Progenitor cell of endocrine pancreas (in vitro differentiated cells): ENCODE data around the gene EVI5L. TPM values are rescaled to one million over a fixed set of nuclear protein-coding genes. Genes with fewer than 3 reads are reported as not detected.

Experiments used
- DNase-seq: peaks from one replicate; pipeline ENCODE4 v3.0.0; 2021; ENCODE audit warnings: low spot score; ENCODE audit not compliant: unreplicated experiment
- H3K27ac Mint-ChIP-seq: 2 replicates; pipeline ENCODE4 v1.8.0; 2021; ENCODE audit warnings: mild to moderate bottlenecking, moderate library complexity, mixed read lengths
- H3K27me3 Mint-ChIP-seq: 2 replicates; pipeline ENCODE4 v1.8.0; 2021; ENCODE audit warnings: mixed read lengths
- H3K36me3 Mint-ChIP-seq: 2 replicates; pipeline ENCODE4 v1.8.0; 2022; ENCODE audit warnings: mixed read lengths; ENCODE audit not compliant: insufficient read depth
- H3K4me1 Mint-ChIP-seq: 2 replicates; pipeline ENCODE4 v1.8.0; 2021; ENCODE audit warnings: low read depth, mixed read lengths
- H3K4me3 Mint-ChIP-seq: 2 replicates; pipeline ENCODE4 v1.8.0; 2021; ENCODE audit warnings: low read depth, mild to moderate bottlenecking, moderate library complexity, mixed read lengths
- H3K9me3 Mint-ChIP-seq: 2 replicates; pipeline ENCODE4 v1.8.0; 2021; ENCODE audit warnings: low read depth, mixed read lengths
- total RNA-seq: library from RNA; stranded (reverse); gene quantifications from 2 replicates; pipeline ENCODE4 v1.2.1, GENCODE V29; 2021
- TF ChIP-seq, protein P1 (sequence below): fragments of 200-600 bp; sonication (generic); IDR thresholded peaks from one replicate; pipeline ENCODE4 v1.5.0; 2021; ENCODE audit warnings: antibody characterized with exemption, mild to moderate bottlenecking; ENCODE audit not compliant: unreplicated experiment

The EVI5L gene
- total RNA-seq, 1 donor from 2014 or later, result 16.2 TPM

DNA sequence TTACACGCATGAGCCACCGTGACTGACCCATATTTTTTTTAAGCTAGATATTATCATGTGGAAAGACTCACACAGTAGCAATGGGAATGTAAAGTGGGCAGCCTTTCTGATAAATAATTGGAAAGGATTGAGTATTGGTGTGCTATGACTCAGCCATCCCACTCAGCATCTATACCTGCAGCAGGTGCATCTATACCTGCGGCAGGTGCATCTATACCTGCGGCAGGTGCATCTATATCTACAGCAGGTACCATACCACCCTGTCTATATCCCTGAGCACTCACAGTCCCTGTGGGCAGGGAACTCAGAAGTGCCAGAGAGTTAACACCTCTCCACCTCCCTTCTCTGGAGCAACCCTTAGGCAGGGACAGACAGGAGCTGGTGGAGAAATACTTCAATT, 53.1 kb downstream of the EVI5L start:
- peaks cover 10% of the 10 kb centered on the region for H3K27me3 Mint-ChIP-seq
- DNase-seq, result no peak
- no peak overlapping the region for H3K4me3 Mint-ChIP-seq
- H3K4me1 Mint-ChIP-seq, result no peaks in the 10 kb centered on the region
- TF ChIP-seq, protein P1, sequence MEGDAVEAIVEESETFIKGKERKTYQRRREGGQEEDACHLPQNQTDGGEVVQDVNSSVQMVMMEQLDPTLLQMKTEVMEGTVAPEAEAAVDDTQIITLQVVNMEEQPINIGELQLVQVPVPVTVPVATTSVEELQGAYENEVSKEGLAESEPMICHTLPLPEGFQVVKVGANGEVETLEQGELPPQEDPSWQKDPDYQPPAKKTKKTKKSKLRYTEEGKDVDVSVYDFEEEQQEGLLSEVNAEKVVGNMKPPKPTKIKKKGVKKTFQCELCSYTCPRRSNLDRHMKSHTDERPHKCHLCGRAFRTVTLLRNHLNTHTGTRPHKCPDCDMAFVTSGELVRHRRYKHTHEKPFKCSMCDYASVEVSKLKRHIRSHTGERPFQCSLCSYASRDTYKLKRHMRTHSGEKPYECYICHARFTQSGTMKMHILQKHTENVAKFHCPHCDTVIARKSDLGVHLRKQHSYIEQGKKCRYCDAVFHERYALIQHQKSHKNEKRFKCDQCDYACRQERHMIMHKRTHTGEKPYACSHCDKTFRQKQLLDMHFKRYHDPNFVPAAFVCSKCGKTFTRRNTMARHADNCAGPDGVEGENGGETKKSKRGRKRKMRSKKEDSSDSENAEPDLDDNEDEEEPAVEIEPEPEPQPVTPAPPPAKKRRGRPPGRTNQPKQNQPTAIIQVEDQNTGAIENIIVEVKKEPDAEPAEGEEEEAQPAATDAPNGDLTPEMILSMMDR, result no peak
- no peaks in the 10 kb centered on the region for H3K36me3 Mint-ChIP-seq
- no peak overlapping the region for H3K27ac Mint-ChIP-seq
- no peaks in the 10 kb centered on the region for H3K9me3 Mint-ChIP-seq

DNA sequence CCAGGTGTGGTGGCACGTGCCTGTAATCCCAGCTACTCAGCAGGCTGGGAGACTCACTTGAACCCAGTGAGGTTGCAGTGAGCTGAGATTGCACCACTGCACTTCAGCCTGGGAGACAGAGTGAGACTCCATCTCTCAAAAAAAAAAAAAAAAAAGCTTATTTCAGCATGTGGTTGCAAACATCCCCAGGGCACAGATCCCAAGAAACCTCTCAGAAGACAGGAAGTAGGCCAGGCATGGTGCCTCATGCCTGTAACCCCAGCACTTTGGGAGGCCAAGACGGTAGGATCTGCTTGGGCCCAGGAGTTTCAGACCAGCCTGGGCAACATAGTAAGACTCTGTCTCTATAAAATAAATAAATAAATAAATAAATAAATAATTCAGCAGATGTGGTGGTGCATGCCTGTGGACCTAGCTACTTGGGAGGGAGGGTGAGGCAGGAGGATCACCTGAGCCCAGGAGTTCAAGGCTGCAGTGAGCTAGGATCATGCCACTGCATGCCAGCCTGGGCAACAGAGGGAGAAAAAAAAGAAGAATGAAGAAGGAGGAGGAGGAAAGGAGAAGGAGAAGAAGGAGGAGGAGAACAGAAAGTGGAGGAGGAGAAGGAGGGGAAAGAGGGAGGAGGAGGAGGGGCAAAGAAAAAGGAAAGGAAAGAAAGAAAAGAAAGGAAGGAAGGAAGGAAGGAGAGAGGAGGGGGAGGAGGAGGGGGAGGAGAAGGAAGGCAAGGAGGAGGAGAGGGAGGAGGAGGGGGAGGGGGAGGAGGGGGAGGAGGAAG, 54.0 kb downstream of the EVI5L start:
- Mint-ChIP-seq H3K4me1 (no peaks in the 10 kb centered on the region), H3K4me3 (no peak overlapping the region), H3K9me3 (no peaks in the 10 kb centered on the region), H3K27ac (no peak overlapping the region), H3K27me3 (peaks cover 14% of the 10 kb centered on the region), H3K36me3 (no peaks in the 10 kb centered on the region)
- TF ChIP-seq, protein P1, result no peak
- DNase-seq, result no peak

DNA sequence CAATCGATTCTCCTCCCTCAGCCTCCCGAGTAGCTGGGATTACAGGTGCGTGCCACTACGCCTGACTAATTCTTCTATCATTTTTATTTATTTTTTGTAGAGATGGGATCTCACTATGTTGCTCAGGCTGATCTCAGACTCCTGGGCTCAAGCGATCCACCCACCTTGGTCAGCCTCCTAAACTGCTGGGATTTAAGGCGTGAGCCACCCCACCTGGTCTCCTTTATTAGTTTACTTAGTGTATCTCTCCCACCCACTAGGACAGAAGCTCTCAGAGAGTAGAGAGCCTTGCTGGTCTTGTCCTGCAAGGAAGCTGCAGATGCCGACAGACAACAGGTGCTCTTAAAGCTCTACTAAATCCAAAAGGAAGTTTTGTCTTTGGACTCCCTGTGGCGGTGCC, 55.8 kb downstream of the EVI5L start:
- H3K27me3 Mint-ChIP-seq, result peaks cover 16% of the 10 kb centered on the region
- no peak overlapping the region for H3K27ac Mint-ChIP-seq

DNA sequence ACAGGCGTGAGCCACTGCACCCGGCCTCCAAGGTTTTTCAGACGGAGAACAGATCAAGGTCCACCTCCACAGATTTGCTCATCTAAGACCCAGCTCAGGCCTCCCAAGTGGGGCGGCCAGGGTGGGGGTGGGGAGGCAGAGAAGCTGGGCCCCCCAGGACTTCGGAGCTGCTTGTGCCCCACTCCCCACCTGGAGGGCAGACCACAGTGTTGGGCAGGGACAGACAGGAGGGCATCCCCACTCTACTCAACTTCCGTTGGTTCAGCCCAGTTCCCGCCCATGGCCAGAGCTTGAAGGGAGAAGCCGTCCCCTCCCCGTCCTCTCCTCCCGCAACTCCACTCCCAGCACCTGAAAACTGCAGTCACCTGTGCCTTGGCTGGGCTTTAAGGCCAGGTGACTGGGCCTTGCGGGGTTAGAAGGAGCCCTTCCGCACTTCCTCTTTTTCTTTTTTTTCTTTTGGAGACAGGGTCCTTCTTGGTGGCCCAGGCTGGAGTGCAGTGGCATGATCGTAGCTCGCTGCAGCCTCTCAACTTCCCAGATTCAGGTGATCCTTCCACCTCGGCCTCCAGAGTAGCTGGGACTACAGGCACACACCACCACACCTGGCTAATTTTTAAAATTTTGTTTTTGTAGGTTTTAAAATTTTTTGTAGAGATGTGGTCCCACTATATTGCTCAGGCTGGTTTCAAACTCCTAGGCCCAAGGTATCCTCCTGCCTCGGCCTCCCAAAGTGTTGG, 57.6 kb downstream of the EVI5L start:
- no peak overlapping the region for H3K4me3 Mint-ChIP-seq
- no peaks in the 10 kb centered on the region for H3K36me3 Mint-ChIP-seq
- TF ChIP-seq, protein P1, result no peak
- no peak overlapping the region for H3K27ac Mint-ChIP-seq
- no peaks in the 10 kb centered on the region for H3K9me3 Mint-ChIP-seq
- H3K4me1 Mint-ChIP-seq, result no peaks in the 10 kb centered on the region
- DNase-seq, result no peak
- H3K27me3 Mint-ChIP-seq, result peaks cover 20% of the 10 kb centered on the region

More for the DNA sequence above, 55.8 kb downstream of the EVI5L start:
- TF ChIP-seq, protein P1, result no peak
- Mint-ChIP-seq H3K9me3 (no peaks in the 10 kb centered on the region), H3K36me3 (no peaks in the 10 kb centered on the region), H3K4me3 (no peak overlapping the region), H3K4me1 (no peaks in the 10 kb centered on the region)
- DNase-seq, result no peak

DNA sequence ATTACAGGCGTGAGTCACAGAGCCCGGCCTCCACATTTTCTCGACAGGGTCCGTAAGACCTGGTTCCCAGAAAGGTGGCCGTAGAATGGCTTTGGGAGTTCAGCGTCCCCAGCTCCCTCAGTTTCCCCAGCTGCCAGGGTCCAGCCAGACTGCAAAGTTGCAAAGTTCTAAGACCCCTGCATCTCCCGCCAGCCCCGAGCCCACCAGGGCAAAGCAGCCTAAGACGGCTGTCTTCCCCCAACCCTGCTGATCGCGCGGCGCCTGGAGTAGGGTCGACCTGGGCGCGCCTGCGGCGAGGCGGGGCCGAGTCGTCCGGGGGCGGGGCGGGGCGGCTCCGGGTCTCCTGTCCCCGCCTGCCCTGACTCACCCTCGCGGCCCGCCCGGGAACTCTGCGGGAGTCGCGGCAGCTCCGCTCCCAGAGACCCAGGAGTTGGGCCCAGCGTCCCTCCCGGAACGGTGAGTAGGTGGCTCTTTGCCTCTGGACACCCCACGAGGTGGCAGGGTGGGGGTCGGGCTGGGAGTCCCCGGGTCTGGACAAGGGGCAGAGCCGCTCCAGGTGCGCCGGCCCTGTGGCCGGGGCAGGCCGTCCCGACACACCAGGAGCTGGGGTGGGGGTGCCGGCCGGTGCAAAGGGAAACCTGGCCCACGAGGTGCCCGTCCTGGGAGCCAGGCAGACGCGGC, 58.3 kb downstream of the EVI5L start, which contains the start of gene LRRC8E:
Gene LRRC8E (plus strand): TSS at position 366 of the 681 bp plus-strand sequence. CDS start 7,094 bp downstream, outside the sequence.
- H3K27me3 Mint-ChIP-seq, result peaks cover 20% of the 10 kb centered on the region
- no peaks in the 10 kb centered on the region for H3K4me1 Mint-ChIP-seq
- DNase-seq, result peak; percentile 69
- H3K4me3 Mint-ChIP-seq, result peak within 1 kb of the TSS; percentile 58
- H3K27ac Mint-ChIP-seq, result no peak within 1 kb of the TSS
- H3K9me3 Mint-ChIP-seq, result no peaks in the 10 kb centered on the region
- H3K36me3 Mint-ChIP-seq, result no peaks in the 10 kb centered on the region
- TF ChIP-seq, protein P1, result no peak
